ENCODE measurements around the gene OPN1MW.
"Not testable (repeated sequence)": the region's sequence is repeated elsewhere in the genome, so short reads cannot be mapped to it uniquely, and the experiment has no call there.

OPN1MW gene

DNA sequence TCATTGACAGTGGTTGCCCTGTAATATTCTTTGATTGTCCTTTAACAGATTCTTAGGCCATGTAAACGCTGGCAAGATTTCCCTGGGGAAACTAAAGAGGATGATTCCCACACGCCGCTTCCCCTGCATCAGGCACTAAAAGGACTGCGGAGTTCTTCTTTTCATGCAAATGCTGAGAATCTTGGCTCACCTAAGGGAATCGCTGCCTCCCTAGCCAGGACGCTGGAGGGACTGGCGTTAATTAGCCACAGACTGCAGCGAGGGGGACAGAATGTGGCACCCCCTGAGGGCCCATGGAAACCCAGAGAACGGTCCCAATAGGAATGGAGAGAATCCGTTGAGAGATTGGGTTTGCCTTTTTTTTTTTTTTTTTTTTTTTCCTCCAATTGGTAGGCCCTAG, 29.1 kb downstream of the OPN1MW start:
- not testable (repeated sequence) for DNase-seq

DNA sequence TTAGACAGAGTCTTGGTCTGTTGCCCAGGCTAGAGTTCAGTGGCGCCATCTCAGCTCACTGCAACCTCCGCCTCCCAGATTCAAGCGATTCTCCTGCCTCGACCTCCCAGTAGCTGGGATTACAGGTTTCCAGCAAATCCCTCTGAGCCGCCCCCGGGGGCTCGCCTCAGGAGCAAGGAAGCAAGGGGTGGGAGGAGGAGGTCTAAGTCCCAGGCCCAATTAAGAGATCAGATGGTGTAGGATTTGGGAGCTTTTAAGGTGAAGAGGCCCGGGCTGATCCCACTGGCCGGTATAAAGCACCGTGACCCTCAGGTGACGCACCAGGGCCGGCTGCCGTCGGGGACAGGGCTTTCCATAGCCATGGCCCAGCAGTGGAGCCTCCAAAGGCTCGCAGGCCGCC, 37.1 kb downstream of the OPN1MW start, which contains the start of gene OPN1MW2:
Gene OPN1MW2 (plus strand): TSS at position 301 of the 400 bp plus-strand sequence. CDS start 60 bp downstream, at position 361.
- DNase-seq: not testable (repeated sequence)

DNA sequence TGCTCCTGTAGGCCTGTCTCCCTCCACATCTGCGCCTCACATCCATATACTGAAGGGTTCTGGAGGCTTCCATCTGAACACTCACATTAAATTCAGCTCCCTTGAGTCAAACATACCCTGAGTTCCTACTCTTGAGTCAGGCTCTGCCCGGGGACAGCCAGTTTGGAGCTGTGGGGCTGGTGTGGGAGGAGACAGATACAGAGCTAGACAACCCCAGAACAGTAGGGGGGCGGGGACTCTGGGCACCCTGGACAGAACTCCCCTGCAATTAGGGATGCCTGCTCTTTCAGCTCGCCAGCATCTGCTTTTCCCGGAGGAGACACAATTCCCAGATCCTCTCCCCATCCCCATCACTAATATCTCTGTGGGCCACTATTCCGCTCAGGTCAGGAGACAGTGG, 42.9 kb downstream of the OPN1MW start:
- DNase-seq: not testable (repeated sequence)

DNA sequence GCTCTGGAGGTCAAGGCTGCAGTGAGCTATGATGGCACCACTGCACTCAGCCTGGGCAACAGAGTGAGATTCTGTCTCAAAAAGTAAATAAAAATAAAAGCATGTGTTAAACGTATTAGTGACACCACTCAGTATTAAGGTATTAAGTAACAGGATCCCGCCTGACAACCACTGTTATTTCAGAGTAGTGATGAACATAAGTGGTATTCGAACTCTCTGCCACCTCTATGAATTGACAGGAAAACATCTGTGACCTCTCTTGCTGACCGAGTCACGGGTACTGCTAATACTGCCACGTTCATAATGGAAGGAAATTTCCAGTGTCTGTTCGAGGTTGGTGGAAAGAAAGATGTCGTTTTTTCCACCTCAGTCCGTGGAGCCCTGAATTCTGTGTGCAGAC, 44.3 kb downstream of the OPN1MW start:
- DNase-seq: not testable (repeated sequence)

DNA sequence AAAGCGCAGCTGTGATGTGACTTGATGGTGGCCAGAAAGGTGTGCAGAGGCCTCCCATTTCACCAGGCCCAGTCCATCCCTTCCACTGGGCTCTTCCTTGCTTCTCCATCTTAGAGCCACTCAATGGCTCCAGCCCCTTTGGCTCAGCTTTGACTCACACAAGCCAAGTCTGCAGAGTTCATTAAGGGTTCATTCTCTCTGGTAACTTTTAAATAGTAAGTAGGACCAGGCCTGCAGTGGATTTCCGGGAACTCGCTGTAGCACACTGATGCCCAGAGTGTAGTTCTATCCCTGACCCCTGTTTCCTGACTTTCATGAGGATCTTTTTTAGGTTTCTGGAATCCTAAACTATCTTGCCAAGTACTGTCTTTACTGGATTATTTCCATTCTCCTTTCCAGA, 49.0 kb downstream of the OPN1MW start:
- not testable (repeated sequence) for DNase-seq

DNA sequence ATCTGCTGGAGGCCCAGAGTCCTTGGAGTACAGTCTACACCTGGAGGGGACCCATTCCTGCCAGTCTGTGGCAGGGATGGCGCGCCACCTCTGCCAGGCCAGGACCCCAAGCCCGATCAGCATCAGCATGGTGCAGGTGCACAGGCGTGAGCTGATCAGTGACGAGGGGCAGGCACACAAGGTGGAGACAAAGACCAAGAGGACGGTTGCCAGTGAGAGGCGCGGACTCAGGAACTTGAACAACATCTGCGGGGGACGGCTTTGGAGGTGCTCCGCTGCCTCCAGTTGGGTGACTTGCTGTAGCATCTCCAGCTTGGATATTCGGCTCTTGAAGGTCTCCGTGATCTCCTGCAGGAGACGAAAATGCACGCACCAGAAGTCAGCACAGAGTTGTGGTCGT, 51.2 kb downstream of the OPN1MW start:
- not testable (repeated sequence) for DNase-seq

DNA sequence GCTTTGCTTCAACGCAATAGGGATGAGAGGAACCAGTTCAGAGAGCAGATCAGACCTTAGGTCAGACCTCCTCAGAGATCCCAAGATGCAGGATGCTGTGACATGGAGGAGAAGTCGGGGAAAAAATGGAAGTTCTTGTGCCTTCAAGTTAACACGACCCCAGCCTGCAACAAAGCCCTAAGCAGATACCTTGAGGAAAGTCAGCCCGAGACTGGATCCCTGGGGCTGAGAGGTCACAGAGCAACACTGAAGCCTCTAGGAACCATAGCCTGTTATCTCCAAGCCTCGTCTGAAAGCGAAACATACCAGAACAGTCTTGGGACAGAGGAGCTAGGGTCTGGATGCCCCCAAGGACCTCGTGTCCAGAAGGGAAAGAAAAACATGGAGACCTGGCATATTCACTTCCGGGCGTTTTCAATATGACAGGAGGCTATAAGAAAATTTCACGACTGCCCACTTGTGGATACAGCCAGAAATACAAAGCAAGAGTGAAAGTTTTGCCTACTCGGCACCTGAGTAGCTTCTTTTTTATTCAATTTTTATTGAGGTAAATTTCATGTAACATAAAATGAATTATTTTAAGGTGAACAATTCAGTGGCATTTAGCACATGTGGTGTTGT, 56.7 kb downstream of the OPN1MW start:
- not testable (repeated sequence) for DNase-seq

DNA sequence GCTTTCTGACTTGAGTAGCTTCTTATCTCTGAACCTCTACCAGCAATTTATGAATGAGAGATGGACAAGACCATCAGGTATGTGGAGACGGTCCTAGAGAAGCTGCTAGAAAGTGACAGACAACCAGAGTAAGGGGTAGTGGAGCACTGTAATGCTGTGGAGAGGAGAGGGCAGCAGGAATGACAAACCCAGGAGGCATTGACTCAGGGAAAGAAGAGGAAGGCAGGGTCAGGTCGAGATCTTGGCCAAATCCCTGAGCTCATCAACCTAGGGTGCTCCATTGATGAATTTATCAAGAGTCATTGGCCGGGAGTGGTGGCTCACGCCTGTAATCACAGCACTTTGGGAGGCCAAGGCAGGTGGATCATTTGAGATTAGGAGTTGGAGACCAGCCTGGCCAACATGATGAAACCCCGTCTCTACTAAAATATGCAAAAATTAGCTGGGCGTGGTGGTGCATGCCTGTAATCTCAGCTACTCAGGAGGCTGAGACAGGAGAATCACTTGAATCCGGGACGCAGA, 57.6 kb downstream of the OPN1MW start:
- not testable (repeated sequence) for DNase-seq
